K562 (cell line): ENCODE measurements around the gene CFAP97D2.

Experiments
- POLR2A ChIP-seq: fragments of 450-650 bp; conservative IDR thresholded peaks from 2 replicates; pipeline ENCODE4 v1.6.1; 2016
- USF2 ChIP-seq: sonication (generic); formaldehyde crosslinking; IDR thresholded peaks from 2 replicates; pipeline ENCODE4 v1.5.0; 2020; ENCODE audit warnings: missing genetic modification reagents

- TF ChIP-seq POLR2A (no peak), USF2 (CRISPR knock-in tag) (no peak)
These were observed 35.1 kb upstream of the CFAP97D2 start for GRCh38 chr13:114143806-114144605.
